HepG2 (cell line): ENCODE measurements around the gene PSMD1. TPM values are rescaled to one million over a fixed set of nuclear protein-coding genes. Genes with fewer than 3 reads are reported as not detected.

ENCODE experiments used
- EZH2 ChIP-seq: conservative IDR thresholded peaks from 2 replicates; pipeline ENCODE4 v1.6.1; 2012; ENCODE audit warnings: mild to moderate bottlenecking, low read depth, low read length, moderate library complexity
- FLYWCH1 ChIP-seq: sonication (generic); formaldehyde crosslinking; IDR thresholded peaks from 2 replicates; pipeline ENCODE4 v1.8.1; 2023; ENCODE audit warnings: mild to moderate bottlenecking, missing genetic modification reagents
- FOXK1 ChIP-seq: sonication (generic); formaldehyde crosslinking; IDR thresholded peaks from 2 replicates; pipeline ENCODE4 v1.4.0; 2020; ENCODE audit warnings: low read depth, missing genetic modification reagents, borderline replicate concordance
- FUBP1 ChIP-seq: sonication (generic); formaldehyde crosslinking; IDR thresholded peaks from 2 replicates; pipeline ENCODE4 v1.5.1; 2020; ENCODE audit warnings: missing genetic modification reagents, mild to moderate bottlenecking, borderline replicate concordance
- GATA4 ChIP-seq: sonication (generic); IDR thresholded peaks from 2 replicates; pipeline ENCODE4 v1.6.1; 2016; ENCODE audit warnings: antibody characterized with exemption, low read depth, borderline replicate concordance
- HMGXB3 ChIP-seq: sonication (generic); formaldehyde crosslinking; IDR thresholded peaks from 2 replicates; pipeline ENCODE4 v1.4.0; 2020; ENCODE audit warnings: missing genetic modification reagents, borderline replicate concordance
- IRF1 ChIP-seq: sonication (generic); formaldehyde crosslinking; IDR thresholded peaks from 2 replicates; pipeline ENCODE4 v1.4.0; 2020; ENCODE audit warnings: low read depth, mild to moderate bottlenecking, missing genetic modification reagents
- NFYC ChIP-seq: IDR thresholded peaks from 2 replicates; pipeline ENCODE4 v1.6.1; 2016; ENCODE audit warnings: missing genetic modification reagents, missing compliant biosample characterization
- POLR2AphosphoS5 ChIP-seq: IDR thresholded peaks from 2 replicates; pipeline ENCODE4 v1.6.1; 2012; ENCODE audit warnings: low read depth, low read length
- RXRA ChIP-seq: sonication (generic); formaldehyde crosslinking; IDR thresholded peaks from 2 replicates; pipeline ENCODE4 v1.5.1; 2020; ENCODE audit warnings: missing genetic modification reagents
- SOX13 ChIP-seq, 3 experiments: fragments of 450-650 bp in 1 of 3; sonication (generic) in 1 of 3; formaldehyde crosslinking in 1 of 3; IDR thresholded peaks in 2 of 3; conservative IDR thresholded peaks in 1 of 3; 2 replicates each; pipeline versions ENCODE4 v1.5.0 to v1.6.1; 2016 to 2020; ENCODE audit warnings: antibody characterized with exemption in 1 of 3, mild to moderate bottlenecking in 1 of 3, missing compliant biosample characterization in 1 of 3, missing genetic modification reagents in 1 of 3, moderate library complexity in 1 of 3
- ZNF510 ChIP-seq: sonication (generic); formaldehyde crosslinking; IDR thresholded peaks from 2 replicates; pipeline ENCODE4 v1.4.0; 2020; ENCODE audit warnings: low read depth, mild to moderate bottlenecking, missing genetic modification reagents
- ZNF614 ChIP-seq: IDR thresholded peaks from 2 replicates; pipeline ENCODE4 v1.6.1; 2018; ENCODE audit warnings: missing biosample characterization, missing genetic modification reagents, inconsistent platforms, borderline replicate concordance
- ZNF747 ChIP-seq: sonication (generic); formaldehyde crosslinking; IDR thresholded peaks from 2 replicates; pipeline ENCODE4 v1.8.1; 2023; ENCODE audit warnings: missing genetic modification reagents, mild to moderate bottlenecking, borderline replicate concordance
- ZSCAN9 ChIP-seq: IDR thresholded peaks from 2 replicates; pipeline ENCODE4 v1.6.1; 2016; ENCODE audit warnings: borderline replicate concordance
- polyA plus RNA-seq, 8 experiments: library from polyadenylated mRNA; depleted of rRNA in 3 of 8; stranded (reverse) in 7 of 8; unstranded in 1 of 8; fragments of >200 nt; fragmentation: Illumina TruSeq in 4 of 8; extraction: Trizol in 4 of 8; gene quantifications; 2 replicates each; pipeline versions ENCODE4 v1.2.1 to v1.2.3, GENCODE V29; 2011 to 2016; ENCODE audit warnings: low read depth in 4 of 8, missing spikeins in 1 of 8, mixed read lengths in 1 of 8; ENCODE audit not compliant: insufficient read depth in 1 of 8
- total RNA-seq, 5 experiments: library from RNA; depleted of rRNA; stranded (reverse); fragments of >200 nt; fragmentation: Illumina TruSeq; extraction: Trizol; gene quantifications; 2 replicates each; pipeline ENCODE4 v1.2.3, GENCODE V29; 2016; ENCODE audit warnings: low read depth in 1 of 5
- TF ChIP-seq, protein P1 (sequence below): sonication (generic); formaldehyde crosslinking; IDR thresholded peaks from 2 replicates; pipeline ENCODE4 v1.4.0; 2020; ENCODE audit warnings: mild to moderate bottlenecking, missing genetic modification reagents
- TF ChIP-seq, protein P2 (sequence below), 2 experiments: sonication (generic) in 1 of 2; formaldehyde crosslinking in 1 of 2; IDR thresholded peaks; 2 replicates each; pipeline versions ENCODE4 v1.4.0 to v1.6.1; 2018 to 2020; ENCODE audit warnings: missing genetic modification reagents in 2 of 2, borderline replicate concordance in 1 of 2, low read depth in 1 of 2, mild to moderate bottlenecking in 1 of 2, missing biosample characterization in 1 of 2

The PSMD1 gene
- total and polyA plus RNA-seq, 2 of the 13 experiments (the other 11 are each of a cell fraction or from before 2014, with no cell fraction given) = 136 to 191 TPM

GRCh38 chr2:231052494-231053451 is 3.9 kb upstream of the PSMD1 start (continued):
- TF ChIP-seq SOX13 (IDR thresholded peaks at IDR 0.05) (no peak), SOX13 (CRISPR knock-in tag; conservative IDR thresholded peaks at IDR 0.05 in 1 of 2, IDR thresholded peaks at IDR 0.05 in 1 of 2) (peak in 1 of 2 experiments; percentile 54; a peak in 1 of 4 replicates), GATA4 (0 out of 2 replicates have a peak, but pooled peaks have one; percentile 37), FUBP1 (CRISPR knock-in tag) (no peak), FLYWCH1 (no peak), NFYC (CRISPR knock-in tag) (no peak), POLR2AphosphoS5 (peak; percentile 85), FOXK1 (peak; percentile 7), HMGXB3 (CRISPR knock-in tag) (peak; percentile 49; the same call in 1 of the 2 replicates), ZSCAN9 (CRISPR knock-in tag) (peak; percentile 82), IRF1 (0 out of 2 replicates have a peak, but pooled peaks have one; percentile 66), RXRA (peak; percentile 54; the same call in 1 of the 2 replicates), ZNF747 (CRISPR knock-in tag) (peak; percentile 76; the same call in 1 of the 2 replicates), ZNF614 (CRISPR knock-in tag) (no peak), ZNF510 (CRISPR knock-in tag) (peak; percentile 93), EZH2 (no peak)
- TF ChIP-seq, protein P1, sequence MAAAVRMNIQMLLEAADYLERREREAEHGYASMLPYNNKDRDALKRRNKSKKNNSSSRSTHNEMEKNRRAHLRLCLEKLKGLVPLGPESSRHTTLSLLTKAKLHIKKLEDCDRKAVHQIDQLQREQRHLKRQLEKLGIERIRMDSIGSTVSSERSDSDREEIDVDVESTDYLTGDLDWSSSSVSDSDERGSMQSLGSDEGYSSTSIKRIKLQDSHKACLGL (CRISPR knock-in tag) = peak; percentile 82
- TF ChIP-seq, protein P2, sequence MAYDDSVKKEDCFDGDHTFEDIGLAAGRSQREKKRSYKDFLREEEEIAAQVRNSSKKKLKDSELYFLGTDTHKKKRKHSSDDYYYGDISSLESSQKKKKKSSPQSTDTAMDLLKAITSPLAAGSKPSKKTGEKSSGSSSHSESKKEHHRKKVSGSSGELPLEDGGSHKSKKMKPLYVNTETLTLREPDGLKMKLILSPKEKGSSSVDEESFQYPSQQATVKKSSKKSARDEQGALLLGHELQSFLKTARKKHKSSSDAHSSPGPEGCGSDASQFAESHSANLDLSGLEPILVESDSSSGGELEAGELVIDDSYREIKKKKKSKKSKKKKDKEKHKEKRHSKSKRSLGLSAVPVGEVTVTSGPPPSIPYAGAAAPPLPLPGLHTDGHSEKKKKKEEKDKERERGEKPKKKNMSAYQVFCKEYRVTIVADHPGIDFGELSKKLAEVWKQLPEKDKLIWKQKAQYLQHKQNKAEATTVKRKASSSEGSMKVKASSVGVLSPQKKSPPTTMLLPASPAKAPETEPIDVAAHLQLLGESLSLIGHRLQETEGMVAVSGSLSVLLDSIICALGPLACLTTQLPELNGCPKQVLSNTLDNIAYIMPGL (CRISPR knock-in tag; IDR thresholded peaks at IDR 0.05; ENCODE audit: borderline replicate concordance in 1 of 2, low read depth in 1 of 2) = peak; percentile 98 to 99
